SHP77 (cell line): ENCODE measurements around the gene IL13RA1.
"Not testable (repeated sequence)": the region's sequence is repeated elsewhere in the genome, so short reads cannot be mapped to it uniquely, and the experiment has no call there.

ENCODE experiments used
- DNase-seq, 2 experiments: peaks; one replicate each; lab custom pipeline; 2025; lab: John Stamatoyannopoulos, UW

Gene IL13RA1

GRCh38 chrX:118780509-118780908, 53.1 kb downstream of the IL13RA1 start:
- no peak for DNase-seq

GRCh38 chrX:118780911-118781310, 53.5 kb downstream of the IL13RA1 start:
- no peak for DNase-seq

DNA sequence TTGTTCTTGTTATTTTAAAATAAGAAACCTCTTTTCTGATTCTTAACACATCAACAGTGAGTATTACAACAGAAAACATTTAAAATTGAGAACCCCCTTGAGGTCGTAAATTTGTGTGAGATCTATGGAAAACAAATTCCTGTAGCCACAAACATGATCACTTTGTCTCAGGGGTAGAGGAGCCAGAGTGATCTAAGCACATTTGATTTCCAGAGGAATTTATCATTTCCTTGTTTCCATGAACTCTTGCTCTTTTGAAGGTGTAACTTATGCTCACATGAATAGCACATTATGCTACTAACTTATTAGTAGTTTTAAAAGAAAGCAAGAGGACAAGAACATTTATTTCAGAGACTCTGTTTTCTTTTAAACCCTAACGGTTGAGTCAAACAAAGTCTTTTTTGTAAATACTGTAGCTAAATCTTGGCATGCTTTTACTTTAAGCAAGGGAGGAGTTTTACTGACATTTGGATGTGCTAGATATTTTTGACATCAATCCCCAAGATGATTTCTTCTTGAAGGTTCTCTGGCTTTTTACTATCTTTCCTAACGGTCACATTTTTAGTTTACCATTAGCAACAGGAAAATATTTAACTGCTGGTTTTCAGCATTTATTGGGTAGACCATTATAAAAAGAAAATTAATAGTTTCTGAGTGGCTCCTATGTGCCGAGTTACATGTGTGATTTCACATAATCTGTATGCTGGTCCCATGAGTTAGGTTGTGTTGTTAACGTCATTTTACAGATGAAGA, 68.3 kb downstream of the IL13RA1 start:
- no peak for DNase-seq

- no peak for DNase-seq
Measured at GRCh38 chrX:118802857-118803256, 75.5 kb downstream of the IL13RA1 start.

DNA sequence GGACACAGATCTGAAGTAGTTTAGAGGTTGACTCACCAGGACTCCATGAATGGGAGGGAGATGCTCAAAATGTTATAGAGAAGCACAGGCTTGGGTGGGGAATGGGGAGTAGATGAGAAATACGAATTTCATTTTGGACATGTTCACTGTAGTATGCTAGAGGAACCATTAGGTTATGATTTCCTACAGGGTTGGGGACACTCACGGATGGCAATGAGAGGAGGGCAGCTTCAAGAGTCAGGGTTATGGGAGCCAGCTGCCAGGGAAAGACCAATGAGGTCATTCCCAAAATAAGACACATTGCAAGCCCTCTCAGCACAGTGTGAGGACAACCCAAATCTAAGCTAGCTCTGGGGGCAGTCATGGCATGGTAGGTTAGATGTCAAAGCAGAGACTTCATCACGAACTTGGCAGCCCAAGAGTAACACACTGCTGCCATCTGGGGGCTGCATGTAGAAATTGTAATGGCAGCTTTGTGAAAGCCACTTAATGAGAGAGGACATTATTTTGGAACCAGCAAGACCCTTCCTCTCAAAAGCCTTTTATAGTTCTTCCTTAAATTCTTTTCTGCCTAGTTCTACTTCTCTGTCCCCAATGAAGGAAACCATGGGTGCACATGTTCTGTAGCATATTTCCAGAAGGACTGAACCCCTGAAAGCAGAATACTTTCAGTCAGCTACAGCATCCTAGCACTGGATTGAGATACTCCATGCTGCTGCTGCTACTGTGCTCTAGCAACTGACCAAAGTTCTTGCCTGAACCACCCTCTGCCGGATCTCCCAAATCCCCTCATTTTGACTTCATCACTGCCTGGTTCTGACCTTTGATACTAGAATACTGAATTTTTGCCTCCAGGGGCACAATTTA, 80.0 kb downstream of the IL13RA1 start:
- peak; percentile 12 to 13 for DNase-seq

GRCh38 chrX:118817257-118817656, 89.9 kb downstream of the IL13RA1 start:
- not testable (repeated sequence) for DNase-seq

- no peak for DNase-seq
Measured at GRCh38 chrX:118823263-118824172, 96.1 kb downstream of the IL13RA1 start, which contains the start of gene ZCCHC12. Gene ZCCHC12, plus strand, starts transcription at chrX:118823824. Its CDS starts 1,421 bp downstream, at chrX:118825245.

GRCh38 chrX:118824173-118824730, 96.8 kb downstream of the IL13RA1 start:
- DNase-seq = no peak

- DNase-seq = no peak
Measured at GRCh38 chrX:118825227-118825626, 97.8 kb downstream of the IL13RA1 start.

DNA sequence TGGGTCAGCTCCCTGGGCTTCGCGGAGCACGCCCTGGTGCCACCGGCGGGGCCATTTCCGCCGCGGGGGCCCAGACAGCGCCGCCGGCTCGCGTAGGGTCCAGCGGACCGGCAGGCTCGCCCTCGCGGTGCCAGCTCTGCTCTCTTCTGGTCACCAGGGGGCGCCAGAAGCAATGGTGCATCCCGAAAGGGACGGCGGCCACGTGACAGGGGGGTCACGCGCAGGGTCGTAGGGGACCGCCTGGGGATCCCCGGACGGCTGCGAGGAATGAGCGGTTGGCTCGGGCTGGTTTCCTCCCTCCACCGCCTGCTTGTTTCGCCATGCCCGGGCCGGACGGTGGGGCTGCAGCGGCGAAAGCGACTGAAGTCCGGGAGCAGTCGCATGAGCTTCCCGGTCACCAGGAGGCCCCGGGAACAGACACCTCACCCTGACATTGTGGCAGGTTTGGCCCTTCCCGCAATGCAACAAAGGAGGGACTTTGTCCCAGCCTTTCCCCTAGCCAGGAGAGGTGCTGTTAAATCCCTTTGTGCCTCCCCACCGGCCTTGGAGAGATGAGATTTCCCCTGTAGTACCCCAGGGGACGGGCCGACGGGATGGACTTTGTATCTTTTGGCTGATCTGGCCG, 112.0 kb downstream of the IL13RA1 start:
- DNase-seq = no peak
